ENCODE data around the gene PAF1. TPM values are rescaled to one million over a fixed set of nuclear protein-coding genes. Genes with fewer than 3 reads are reported as not detected.

Gene PAF1
- total RNA-seq, 1 donor from 2014 or later, result 33.3 TPM

DNA sequence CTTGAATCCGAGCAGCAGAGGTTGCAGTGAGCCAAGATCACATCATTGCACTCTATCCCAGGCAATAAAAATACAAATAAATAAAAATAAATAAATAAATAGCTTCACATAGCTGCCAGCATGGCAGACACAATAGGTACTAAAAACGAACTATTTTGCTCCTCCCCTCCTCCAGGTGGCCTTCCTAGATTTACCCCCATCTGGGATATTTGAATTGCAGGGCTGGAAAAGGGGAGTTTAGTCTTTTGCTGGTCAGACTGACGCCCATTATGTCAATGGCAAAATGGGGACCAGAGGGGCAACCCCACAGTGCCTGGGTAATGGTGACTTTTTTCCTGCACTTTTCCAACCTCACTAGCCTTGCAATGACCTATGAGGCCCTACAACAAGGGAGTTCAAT lies 54.4 kb downstream of the PAF1 start:
- H3K27me3 ChIP-seq, result no peaks in the 10 kb centered on the region
- TF ChIP-seq, protein P1, sequence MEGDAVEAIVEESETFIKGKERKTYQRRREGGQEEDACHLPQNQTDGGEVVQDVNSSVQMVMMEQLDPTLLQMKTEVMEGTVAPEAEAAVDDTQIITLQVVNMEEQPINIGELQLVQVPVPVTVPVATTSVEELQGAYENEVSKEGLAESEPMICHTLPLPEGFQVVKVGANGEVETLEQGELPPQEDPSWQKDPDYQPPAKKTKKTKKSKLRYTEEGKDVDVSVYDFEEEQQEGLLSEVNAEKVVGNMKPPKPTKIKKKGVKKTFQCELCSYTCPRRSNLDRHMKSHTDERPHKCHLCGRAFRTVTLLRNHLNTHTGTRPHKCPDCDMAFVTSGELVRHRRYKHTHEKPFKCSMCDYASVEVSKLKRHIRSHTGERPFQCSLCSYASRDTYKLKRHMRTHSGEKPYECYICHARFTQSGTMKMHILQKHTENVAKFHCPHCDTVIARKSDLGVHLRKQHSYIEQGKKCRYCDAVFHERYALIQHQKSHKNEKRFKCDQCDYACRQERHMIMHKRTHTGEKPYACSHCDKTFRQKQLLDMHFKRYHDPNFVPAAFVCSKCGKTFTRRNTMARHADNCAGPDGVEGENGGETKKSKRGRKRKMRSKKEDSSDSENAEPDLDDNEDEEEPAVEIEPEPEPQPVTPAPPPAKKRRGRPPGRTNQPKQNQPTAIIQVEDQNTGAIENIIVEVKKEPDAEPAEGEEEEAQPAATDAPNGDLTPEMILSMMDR (IDR thresholded peaks at IDR 0.05), result no peak
- ATAC-seq (no peak), DNase-seq (no peak)
- peaks cover 32% of the 10 kb centered on the region for H3K4me1 ChIP-seq
- H3K27ac ChIP-seq, result peak overlapping the region; percentile 88
- intact Hi-C loops (cut with DNase I), result no loop called here
- peak overlapping the region; percentile 68 for H3K4me3 ChIP-seq
- no peaks in the 10 kb centered on the region for H3K9me3 ChIP-seq
- no peaks in the 10 kb centered on the region for H3K36me3 ChIP-seq

Small RNAs within 50 kb of the gene (microRNA-seq; reads per million reads assigned to microRNA genes)
- not detected for gene MIR4530 (ENCODE audit: borderline microRNAs expressed)

Other genes starting within 250 kb of the PAF1 start
- gene NCCRP1, start 194.1 kb downstream of the PAF1 start, total RNA-seq, result 0.46 TPM
- gene SYCN, start 186.8 kb downstream of the PAF1 start, total RNA-seq, result not detected
- not detected for gene IFNL3, start 146.1 kb downstream of the PAF1 start, total RNA-seq
- not detected for gene IFNL4, start 142.2 kb downstream of the PAF1 start, total RNA-seq
- gene IFNL2, start 122.7 kb downstream of the PAF1 start, total RNA-seq, result not detected
- not detected for gene IFNL1, start 94.7 kb downstream of the PAF1 start, total RNA-seq
- gene LRFN1, start 70.2 kb downstream of the PAF1 start, total RNA-seq, result 2.2 TPM
- gene GMFG, start 55.1 kb downstream of the PAF1 start, total RNA-seq, result 113 TPM
- 81.2 TPM for gene SAMD4B, start 48.7 kb downstream of the PAF1 start, total RNA-seq
- 28.8 TPM for gene MED29, start 272 bp upstream of the PAF1 start, total RNA-seq
- gene ZFP36, start 15.7 kb upstream of the PAF1 start, total RNA-seq, result 224 TPM
- gene PLEKHG2, start 21.6 kb upstream of the PAF1 start, total RNA-seq, result 32.4 TPM
- gene RPS16, start 44.8 kb upstream of the PAF1 start, total RNA-seq, result 1,446 TPM
- gene SUPT5H, start 54.5 kb upstream of the PAF1 start, total RNA-seq, result 98.4 TPM
- gene TIMM50, start 89.7 kb upstream of the PAF1 start, total RNA-seq, result 43.9 TPM
- gene DLL3, start 107.8 kb upstream of the PAF1 start, total RNA-seq, result not detected
- not detected for gene SELENOV, start 124.0 kb upstream of the PAF1 start, total RNA-seq
- 2.4 TPM for gene EID2B, start 141.7 kb upstream of the PAF1 start, total RNA-seq
- gene EID2, start 149.1 kb upstream of the PAF1 start, total RNA-seq, result 13.5 TPM
- gene LGALS13, start 211.4 kb upstream of the PAF1 start, total RNA-seq, result not detected

All from upper lobe of right lung (tissue), 1 donor.